Stimulated activated naive CD8-positive, alpha-beta T cell treated with anti-CD3 and anti-CD28 coated beads, Interleukin-15, amount 100 ng/mL, for 72 hours (primary cell): Measurements from ENCODE around the gene STK25.
"Not testable (repeated sequence)": the region's sequence is repeated elsewhere in the genome, so short reads cannot be mapped to it uniquely, and the experiment has no call there.

Experiments used
- ATAC-seq: fragments of 150-1000 bp; cut with Tn5 transposase; 2 replicates; pipeline ENCODE4 v1.10.0; 2021; ENCODE audit warnings: mild to moderate bottlenecking, moderate library complexity
- DNase-seq, 2 donors: peaks; one replicate each; pipeline ENCODE4 v3.0.0; 2021 to 2022
- H3K27ac Mint-ChIP-seq, 2 donors: one replicate each; pipeline ENCODE4 v1.8.0; 2022; ENCODE audit warnings: mild to moderate bottlenecking in 2 of 2, mixed read lengths in 2 of 2, moderate library complexity in 2 of 2
- H3K27me3 Mint-ChIP-seq: one replicate; pipeline ENCODE4 v1.8.0; 2022; ENCODE audit warnings: mixed read lengths
- H3K4me1 Mint-ChIP-seq: one replicate; pipeline ENCODE4 v1.8.0; 2022; ENCODE audit warnings: mild to moderate bottlenecking, mixed read lengths
- H3K4me3 Mint-ChIP-seq, 2 donors: one replicate each; pipeline ENCODE4 v1.8.0; 2022; ENCODE audit warnings: mild to moderate bottlenecking in 2 of 2, mixed read lengths in 2 of 2, moderate library complexity in 1 of 2
- H3K9me3 Mint-ChIP-seq, 2 donors: one replicate each; pipeline ENCODE4 v1.8.0; 2022; ENCODE audit warnings: mixed read lengths in 2 of 2

The STK25 gene

DNA sequence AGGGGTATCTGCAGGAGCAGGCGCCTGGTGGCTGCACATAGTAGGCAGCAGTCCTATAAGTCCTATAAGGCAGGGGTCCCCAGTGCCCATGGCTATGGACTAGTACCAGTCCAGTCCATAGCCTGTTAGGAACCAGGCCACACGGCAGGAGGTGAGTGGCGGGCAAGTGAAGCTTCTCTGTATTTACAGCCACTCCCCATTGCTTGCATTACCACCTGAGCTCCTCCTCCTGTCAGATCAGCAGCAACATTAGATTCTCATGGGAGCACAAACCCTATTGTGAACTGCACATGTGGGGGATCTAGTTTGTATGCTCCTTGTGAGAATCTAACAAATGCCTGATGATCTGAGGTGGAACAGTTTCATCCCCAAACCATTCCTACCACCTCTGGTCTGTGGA lies 33.1 kb downstream of the STK25 start:
- ATAC-seq = no peak
- H3K27me3 Mint-ChIP-seq = peaks cover 31% of the 10 kb centered on the region

DNA sequence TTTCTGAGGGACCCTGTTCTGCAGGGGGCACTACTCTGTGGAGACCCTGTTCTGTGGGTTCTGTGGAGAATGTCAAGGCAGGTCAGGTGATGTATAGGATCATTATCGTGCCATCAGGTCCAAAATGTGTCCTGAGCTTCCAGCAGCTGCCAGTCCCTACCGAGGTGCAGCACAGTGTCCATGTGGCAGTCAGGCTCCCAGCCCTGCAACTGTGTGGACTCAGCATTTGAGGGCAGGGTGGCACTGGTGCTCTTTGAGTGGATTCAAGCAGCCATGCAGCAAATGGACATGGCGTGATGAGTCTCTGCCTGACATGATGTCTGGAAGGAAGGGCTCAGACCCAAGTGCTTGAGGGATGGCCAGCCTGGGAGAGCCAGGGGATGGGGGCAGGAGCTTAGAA lies 35.0 kb downstream of the STK25 start:
- Mint-ChIP-seq H3K27ac (no peak overlapping the region), H3K9me3 (no peaks in the 10 kb centered on the region), H3K4me1 (no peaks in the 10 kb centered on the region), H3K27me3 (peaks cover 39% of the 10 kb centered on the region), H3K4me3 (no peak overlapping the region)
- DNase-seq = no peak
- no peak for ATAC-seq

More for the DNA sequence above, 33.1 kb downstream of the STK25 start:
- no peak overlapping the region for H3K27ac Mint-ChIP-seq
- DNase-seq = no peak
- H3K4me3 Mint-ChIP-seq = no peak overlapping the region
- no peaks in the 10 kb centered on the region for H3K9me3 Mint-ChIP-seq
- no peaks in the 10 kb centered on the region for H3K4me1 Mint-ChIP-seq

DNA sequence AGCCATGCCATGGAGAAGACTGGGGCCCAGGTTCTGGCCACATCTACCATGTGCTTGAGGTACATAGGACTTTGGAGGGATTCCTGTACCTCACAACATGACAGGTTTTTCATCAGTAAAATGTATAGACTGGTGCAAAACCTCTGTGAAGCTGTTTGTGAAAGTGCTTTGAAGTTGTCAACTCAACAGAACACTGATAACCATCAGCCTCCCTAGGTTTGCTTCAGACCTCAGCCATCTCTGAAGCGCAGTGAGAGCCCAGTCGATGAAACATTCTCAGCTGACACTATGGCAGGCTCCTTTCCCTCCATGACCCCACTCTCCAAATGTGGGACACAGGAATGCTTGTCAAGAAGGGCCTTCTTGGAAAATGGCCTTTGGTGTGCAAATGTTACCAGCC lies 38.6 kb downstream of the STK25 start:
- Mint-ChIP-seq H3K27me3 (peaks cover 57% of the 10 kb centered on the region), H3K4me3 (no peak overlapping the region), H3K9me3 (no peaks in the 10 kb centered on the region), H3K27ac (no peak overlapping the region), H3K4me1 (no peaks in the 10 kb centered on the region)
- no peak for DNase-seq
- ATAC-seq = no peak

DNA sequence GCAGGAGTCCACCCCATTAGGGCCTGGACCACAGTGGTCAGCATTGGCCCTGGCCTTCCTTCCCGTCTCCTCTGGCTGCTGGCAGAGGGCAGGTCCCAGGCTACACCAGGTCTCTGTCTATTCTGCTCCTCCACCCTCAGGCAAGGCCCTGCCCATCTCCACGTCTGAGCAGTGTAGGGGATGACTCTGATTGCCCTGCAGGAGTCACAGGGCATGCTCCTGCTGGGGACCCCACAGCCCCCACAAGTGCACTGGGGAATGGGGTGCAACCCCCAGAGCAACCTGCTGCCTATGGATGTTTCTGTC lies 40.0 kb downstream of the STK25 start:
- peak overlapping the region in 1 of 2 donors; percentile 63 for H3K27ac Mint-ChIP-seq
- ATAC-seq = no peak
- peaks cover 58% of the 10 kb centered on the region for H3K27me3 Mint-ChIP-seq
- no peak overlapping the region for H3K4me3 Mint-ChIP-seq
- no peaks in the 10 kb centered on the region for H3K9me3 Mint-ChIP-seq
- no peak for DNase-seq
- no peaks in the 10 kb centered on the region for H3K4me1 Mint-ChIP-seq

- Mint-ChIP-seq H3K9me3 (no peaks in the 10 kb centered on the region), H3K27me3 (peaks cover 53% of the 10 kb centered on the region), H3K4me1 (no peaks in the 10 kb centered on the region), H3K4me3 (no peak overlapping the region), H3K27ac (peak overlapping the region in 1 of 2 donors; percentile 81)
- DNase-seq (no peak), ATAC-seq (no peak)
Observed at GRCh38 chr2:241467777-241468475, 40.5 kb downstream of the STK25 start.

- peaks cover 37% of the 10 kb centered on the region for H3K27me3 Mint-ChIP-seq
Observed at GRCh38 chr2:241466230-241466629, 42.2 kb downstream of the STK25 start.

DNA sequence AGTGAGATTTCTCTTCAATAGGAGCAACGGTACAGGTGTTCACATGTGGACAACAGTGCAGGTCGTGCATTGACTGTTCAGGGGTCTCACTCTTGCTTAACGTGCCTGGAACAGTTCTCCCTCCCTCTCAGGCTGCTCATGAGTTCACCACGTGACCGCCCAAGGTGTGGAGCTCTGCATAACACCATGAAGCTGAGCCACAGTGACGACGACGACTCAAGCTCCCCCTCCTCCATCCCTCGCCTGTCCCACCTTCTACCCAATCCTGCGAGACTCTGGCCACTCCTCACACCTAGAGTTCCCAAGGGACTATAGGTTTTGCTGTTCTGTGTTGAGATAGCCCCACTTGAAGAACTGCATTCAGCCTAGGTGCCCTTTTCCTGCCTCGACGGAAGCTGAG lies 42.8 kb downstream of the STK25 start:
- Mint-ChIP-seq H3K4me1 (no peaks in the 10 kb centered on the region), H3K27ac (peak overlapping the region in 1 of 2 donors; percentile 42), H3K9me3 (no peaks in the 10 kb centered on the region), H3K4me3 (no peak overlapping the region), H3K27me3 (peaks cover 30% of the 10 kb centered on the region)
- DNase-seq (no peak), ATAC-seq (no peak)

More at GRCh38 chr2:241466230-241466629, 42.2 kb downstream of the STK25 start:
- Mint-ChIP-seq H3K4me3 (no peak overlapping the region), H3K27ac (no peak overlapping the region), H3K4me1 (no peaks in the 10 kb centered on the region), H3K9me3 (no peaks in the 10 kb centered on the region)
- no peak for DNase-seq
- ATAC-seq = no peak

DNA sequence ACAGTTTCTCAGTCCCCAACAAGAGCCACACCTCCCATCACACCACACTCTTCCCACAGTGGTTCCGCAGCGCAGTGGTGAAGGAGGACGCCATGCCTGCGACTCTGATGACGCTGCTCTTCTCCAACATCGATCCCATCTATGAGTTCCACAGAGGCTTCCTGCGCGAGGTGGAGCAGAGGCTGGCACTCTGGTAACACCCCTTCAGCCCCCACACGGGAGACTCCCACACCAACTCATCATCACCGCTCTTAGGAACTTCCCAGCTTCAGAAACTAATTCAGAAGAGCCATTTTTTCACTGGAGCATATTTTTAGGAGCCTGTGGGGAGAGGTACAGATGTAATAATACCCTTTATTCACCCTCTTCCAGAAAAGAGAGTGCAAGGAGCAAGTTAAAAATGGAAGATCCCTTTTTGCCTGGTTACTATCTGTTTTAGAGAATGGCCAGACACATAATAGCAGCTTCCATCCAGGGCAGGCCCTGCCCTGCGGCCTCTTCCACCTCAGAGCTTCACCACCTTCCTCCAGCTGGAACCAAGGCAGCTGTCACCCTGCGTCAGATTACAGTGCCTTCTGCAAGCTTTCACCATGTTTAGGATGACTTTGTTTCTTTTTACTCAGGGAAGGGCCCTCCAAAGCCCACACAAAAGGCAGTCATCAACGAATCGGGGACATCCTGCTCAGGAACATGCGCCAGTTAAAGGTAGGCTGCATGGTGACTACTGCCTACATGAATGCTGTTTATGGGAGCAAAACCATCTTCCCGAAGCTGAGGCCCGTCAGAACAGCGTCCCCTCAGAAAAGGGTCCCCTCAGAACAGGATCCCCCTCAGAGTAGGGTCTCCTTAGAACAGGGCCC lies 44.9 kb downstream of the STK25 start:
- no peak overlapping the region for H3K4me3 Mint-ChIP-seq
- no peak for DNase-seq
- no peak overlapping the region for H3K27ac Mint-ChIP-seq
- H3K27me3 Mint-ChIP-seq = peaks cover 21% of the 10 kb centered on the region
- ATAC-seq = no peak
- no peaks in the 10 kb centered on the region for H3K4me1 Mint-ChIP-seq
- no peaks in the 10 kb centered on the region for H3K9me3 Mint-ChIP-seq

DNA sequence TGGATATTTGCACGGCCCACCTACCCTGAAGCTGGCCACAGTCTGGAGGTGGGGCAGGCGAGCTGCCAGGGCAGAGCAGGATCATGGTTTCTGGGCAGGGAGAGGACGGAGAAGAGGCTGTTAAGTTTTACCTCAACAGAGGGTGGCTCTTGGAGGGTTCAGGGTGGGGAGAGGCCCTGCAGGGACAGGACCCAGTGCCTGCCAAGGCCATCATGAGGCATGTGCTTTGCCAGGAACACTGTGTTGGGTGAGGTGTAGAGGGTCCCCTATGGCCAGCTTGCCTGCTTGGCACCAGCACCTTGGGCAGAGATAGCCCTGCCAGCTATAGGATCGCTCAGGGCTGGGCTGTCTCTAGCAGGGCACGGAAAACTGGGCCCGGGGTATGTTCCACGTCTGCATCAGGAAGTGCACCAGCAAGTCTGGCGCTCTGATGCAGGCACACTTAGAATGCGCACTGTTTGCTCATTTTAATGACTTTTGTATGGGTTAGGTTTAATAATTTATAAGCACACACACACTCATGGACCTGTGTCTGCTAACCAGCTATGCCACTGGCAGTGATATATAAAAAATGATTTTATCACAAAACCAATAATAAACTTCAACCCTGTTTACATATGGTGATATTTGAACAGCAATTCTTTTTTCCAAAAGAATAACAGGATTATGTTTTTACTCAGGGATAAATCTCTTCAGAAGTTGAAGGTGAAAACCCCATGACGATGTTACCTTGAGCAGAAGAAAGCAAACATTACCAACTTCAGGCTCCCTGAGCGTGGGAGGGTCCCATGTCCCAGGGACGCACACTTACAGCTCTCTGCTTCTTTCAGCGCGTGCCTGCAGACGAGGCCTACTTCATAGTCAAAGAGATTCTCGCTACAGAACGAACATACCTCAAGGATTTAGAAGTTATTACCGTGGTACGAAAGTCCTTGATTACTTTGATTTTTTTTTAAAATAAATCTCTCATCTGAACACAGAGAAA lies 46.4 kb downstream of the STK25 start:
- no peak overlapping the region for H3K27ac Mint-ChIP-seq
- H3K4me3 Mint-ChIP-seq = no peak overlapping the region
- no peak for ATAC-seq

GRCh38 chr2:241460631-241461030 lies 47.8 kb downstream of the STK25 start:
- Mint-ChIP-seq H3K4me1 (no peaks in the 10 kb centered on the region), H3K27ac (no peak overlapping the region), H3K9me3 (no peaks in the 10 kb centered on the region), H3K4me3 (no peak overlapping the region), H3K27me3 (peaks cover 31% of the 10 kb centered on the region)
- ATAC-seq = no peak
- DNase-seq = no peak

More for the DNA sequence above, 46.4 kb downstream of the STK25 start:
- Mint-ChIP-seq H3K4me1 (no peaks in the 10 kb centered on the region), H3K27me3 (peaks cover 23% of the 10 kb centered on the region), H3K9me3 (no peaks in the 10 kb centered on the region)
- DNase-seq = no peak

GRCh38 chr2:241459520-241459919 lies 48.9 kb downstream of the STK25 start:
- no peaks in the 10 kb centered on the region for H3K9me3 Mint-ChIP-seq

DNA sequence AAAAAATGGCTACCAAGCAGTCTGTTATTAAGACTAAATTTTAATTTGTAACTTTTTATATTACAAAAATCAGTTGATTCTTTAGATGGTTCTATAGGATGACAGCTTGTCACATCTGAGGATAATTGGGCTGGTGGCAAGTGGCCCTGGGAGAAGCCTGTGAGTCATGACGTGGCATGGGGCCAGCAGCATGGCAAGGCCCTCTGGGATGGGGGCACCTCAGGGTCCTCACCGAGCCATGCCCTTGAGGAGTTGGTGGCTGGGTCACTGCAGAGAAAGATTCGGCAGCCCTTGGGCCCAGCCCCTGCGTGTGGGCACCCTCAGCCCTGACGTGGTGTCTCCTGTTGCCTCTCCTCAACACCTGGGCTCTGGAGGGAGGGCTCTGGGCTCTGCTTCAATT lies 49.7 kb downstream of the STK25 start:
- no peak overlapping the region for H3K4me3 Mint-ChIP-seq
- H3K9me3 Mint-ChIP-seq = no peaks in the 10 kb centered on the region
- no peak overlapping the region for H3K27ac Mint-ChIP-seq
- peaks cover 21% of the 10 kb centered on the region for H3K27me3 Mint-ChIP-seq
- ATAC-seq (no peak), DNase-seq (no peak)
- H3K4me1 Mint-ChIP-seq = no peaks in the 10 kb centered on the region

More at GRCh38 chr2:241459520-241459919, 48.9 kb downstream of the STK25 start:
- H3K4me3 Mint-ChIP-seq = no peak overlapping the region
- peaks cover 21% of the 10 kb centered on the region for H3K27me3 Mint-ChIP-seq
- DNase-seq = no peak
- peak overlapping the region in 1 of 2 donors; percentile 42 for H3K27ac Mint-ChIP-seq
- H3K4me1 Mint-ChIP-seq = no peaks in the 10 kb centered on the region
- no peak for ATAC-seq

DNA sequence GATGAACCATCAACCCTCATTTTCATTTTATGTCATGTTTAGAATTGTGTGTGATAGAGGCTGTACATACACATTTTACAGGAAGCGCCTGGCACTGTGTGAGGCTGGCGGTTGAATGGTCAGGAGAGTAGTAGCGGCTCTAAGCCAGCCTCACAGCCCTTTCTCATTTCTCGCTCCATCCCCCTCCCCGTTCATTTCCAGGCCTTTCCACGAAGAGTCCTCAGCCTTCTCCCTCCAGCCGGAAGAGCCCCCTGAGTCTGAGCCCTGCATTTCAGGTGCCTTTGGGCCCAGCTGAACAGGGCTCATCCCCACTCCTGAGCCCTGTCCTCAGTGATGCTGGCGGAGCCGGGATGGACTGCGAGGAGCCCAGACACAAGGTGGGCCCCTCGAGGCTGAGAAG lies 51.8 kb downstream of the STK25 start:
- Mint-ChIP-seq H3K4me1 (no peaks in the 10 kb centered on the region), H3K4me3 (no peak overlapping the region), H3K27me3 (peaks cover 32% of the 10 kb centered on the region), H3K9me3 (no peaks in the 10 kb centered on the region), H3K27ac (no peak overlapping the region)
- no peak for DNase-seq
- no peak for ATAC-seq

DNA sequence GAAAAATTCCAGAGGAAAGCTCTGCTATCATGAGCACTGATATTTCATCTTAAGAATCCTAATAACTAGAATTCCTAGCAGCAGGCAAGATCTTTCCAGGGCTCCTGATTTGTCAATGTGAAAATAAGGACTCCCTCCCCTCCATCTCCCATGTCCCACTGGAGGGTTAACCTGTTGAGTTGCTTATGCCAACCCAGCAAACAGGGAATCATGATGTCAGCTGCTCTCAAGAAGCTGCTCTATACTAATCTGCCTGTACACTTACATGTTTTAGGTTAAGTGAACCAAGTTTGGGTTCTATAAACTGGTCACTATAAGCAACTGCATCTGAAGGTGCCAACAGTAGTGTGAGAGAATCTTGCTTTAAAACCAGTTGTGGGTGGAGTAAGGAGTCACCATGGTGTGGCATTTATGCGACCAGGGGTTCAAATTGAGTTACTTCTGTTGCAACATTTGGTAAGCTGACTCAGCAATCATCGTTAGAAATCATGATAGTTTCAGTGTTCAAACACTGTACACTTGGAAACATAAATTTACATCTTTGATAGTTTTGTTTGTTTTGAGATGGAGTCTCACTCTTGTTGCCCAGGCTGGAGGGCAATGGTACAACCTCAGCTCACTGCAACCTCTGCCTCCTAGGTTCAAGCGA lies 53.4 kb downstream of the STK25 start:
- no peaks in the 10 kb centered on the region for H3K9me3 Mint-ChIP-seq
- H3K4me1 Mint-ChIP-seq = no peaks in the 10 kb centered on the region
- ATAC-seq = no peak
- H3K27ac Mint-ChIP-seq = no peak overlapping the region
- H3K4me3 Mint-ChIP-seq = no peak overlapping the region
- no peak for DNase-seq
- peaks cover 35% of the 10 kb centered on the region for H3K27me3 Mint-ChIP-seq

DNA sequence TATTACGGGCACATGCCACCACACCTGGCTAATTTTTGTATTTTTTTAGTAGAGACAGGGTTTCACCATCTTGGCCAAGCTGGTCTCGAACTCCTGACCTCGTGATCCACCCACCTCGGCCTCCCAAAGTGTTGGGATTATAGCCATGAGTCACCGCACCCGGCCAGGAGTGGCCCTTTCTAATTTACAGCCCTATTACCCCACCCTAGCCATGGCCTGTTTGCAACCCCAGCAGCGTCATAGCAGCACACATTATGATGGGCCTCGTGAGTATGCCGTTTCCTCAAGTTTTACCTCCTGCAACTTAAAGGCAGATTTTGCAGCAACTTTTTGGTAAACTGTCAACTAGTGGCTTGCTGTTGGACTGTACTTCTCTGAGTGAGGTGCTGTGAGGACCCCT lies 54.5 kb downstream of the STK25 start:
- DNase-seq, H3K9me3 Mint-ChIP-seq, ATAC-seq, H3K4me1 Mint-ChIP-seq, H3K4me3 Mint-ChIP-seq, H3K27ac Mint-ChIP-seq: not testable (repeated sequence)
- peaks cover 40% of the 10 kb centered on the region for H3K27me3 Mint-ChIP-seq
